Cardiac ventricle fibroblast (primary cell): ENCODE measurements around the gene VSIG4. TPM values are rescaled to one million over a fixed set of nuclear protein-coding genes. Genes with fewer than 3 reads are reported as not detected.

Experiments used
- total RNA-seq: library from RNA; depleted of rRNA; stranded (reverse); fragments of >200 nt; gene quantifications from 2 replicates; pipeline ENCODE4 v1.2.3, GENCODE V29; 2015

Gene VSIG4, protein sequence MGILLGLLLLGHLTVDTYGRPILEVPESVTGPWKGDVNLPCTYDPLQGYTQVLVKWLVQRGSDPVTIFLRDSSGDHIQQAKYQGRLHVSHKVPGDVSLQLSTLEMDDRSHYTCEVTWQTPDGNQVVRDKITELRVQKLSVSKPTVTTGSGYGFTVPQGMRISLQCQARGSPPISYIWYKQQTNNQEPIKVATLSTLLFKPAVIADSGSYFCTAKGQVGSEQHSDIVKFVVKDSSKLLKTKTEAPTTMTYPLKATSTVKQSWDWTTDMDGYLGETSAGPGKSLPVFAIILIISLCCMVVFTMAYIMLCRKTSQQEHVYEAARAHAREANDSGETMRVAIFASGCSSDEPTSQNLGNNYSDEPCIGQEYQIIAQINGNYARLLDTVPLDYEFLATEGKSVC
- total RNA-seq: not detected in 2 replicates

GRCh38 chrX:66039944-66040343 is at the start of gene VSIG4:
Gene VSIG4 (minus strand): TSS chrX:66040080. CDS start chrX:66039998, 82 bp downstream.

Other genes starting within 250 kb of the VSIG4 start
- 47.3 and 52.1 TPM in 2 replicates for gene HEPH, start 124.2 kb upstream of the VSIG4 start, total RNA-seq